ENCODE data around the gene IPPK.

GRCh38 chr9:92710368-92710767 is 40.4 kb upstream of the IPPK start:
- TF ChIP-seq EZH2 (IDR thresholded peaks at IDR 0.05; ENCODE audit: low read length, missing control alignments) (no peak), CTCF (conservative IDR thresholded peaks at IDR 0.05 in 1 of 2, IDR thresholded peaks at IDR 0.05 in 1 of 2; ENCODE audit: low read depth in 1 of 2, low read length in 2 of 2) (no peak)

Measured in fibroblast of lung (primary cell).